K562 (cell line): ENCODE data around the gene EML3. TPM values are rescaled to one million over a fixed set of nuclear protein-coding genes. Genes with fewer than 3 reads are reported as not detected.

Source experiments
- C11orf30 ChIP-seq: fragments of 450-650 bp; IDR thresholded peaks from 2 replicates; pipeline ENCODE4 v1.6.1; 2016; ENCODE audit warnings: low read depth, mild to moderate bottlenecking
- CHCHD3 ChIP-seq: fragments of 250-450 bp; sonication (Bioruptor Pico); IDR thresholded peaks from 2 replicates; pipeline ENCODE4 v2.1.2; 2022; ENCODE audit warnings: mild to moderate bottlenecking
- DNMT1 ChIP-seq: fragments of 450-650 bp; IDR thresholded peaks from 2 replicates; pipeline ENCODE4 v1.6.1; 2016; ENCODE audit warnings: antibody characterized with exemption, mild to moderate bottlenecking
- FIP1L1 ChIP-seq: fragments of 200-400 bp; formaldehyde crosslinking; IDR thresholded peaks from 2 replicates; pipeline ENCODE4 v1.6.1; 2018; ENCODE audit warnings: mild to moderate bottlenecking, low read depth, low read length; ENCODE audit not compliant: poor library complexity, severe bottlenecking
- FOS ChIP-seq: IDR thresholded peaks from 3 replicates; pipeline ENCODE4 v1.6.1; 2011; ENCODE audit not compliant: insufficient read length; ENCODE audit errors: extremely low read depth
- FUS ChIP-seq: fragments of 200-400 bp; formaldehyde crosslinking; optimal IDR thresholded peaks from 2 replicates; pipeline ENCODE3; 2017; ENCODE audit warnings: low read depth, low read length
- HIVEP1 ChIP-seq: fragments of 250-450 bp; sonication (Bioruptor Pico); IDR thresholded peaks from 2 replicates; pipeline ENCODE4 v1.4.0; 2020; ENCODE audit warnings: mild to moderate bottlenecking
- KDM5B ChIP-seq: fragments of 200-600 bp; sonication (generic); IDR thresholded peaks from 2 replicates; pipeline ENCODE4 v1.6.1; 2012; ENCODE audit warnings: low read depth, mild to moderate bottlenecking, moderate library complexity, low read length, control low read depth, inconsistent platforms; ENCODE audit not compliant: insufficient replicate concordance
- LCOR ChIP-seq: sonication (generic); formaldehyde crosslinking; IDR thresholded peaks from 2 replicates; pipeline ENCODE4 v1.8.0; 2022; ENCODE audit warnings: mild to moderate bottlenecking, missing genetic modification reagents
- LEF1 ChIP-seq: fragments of 450-650 bp; IDR thresholded peaks from 2 replicates; pipeline ENCODE4 v1.6.1; 2016; ENCODE audit warnings: mild to moderate bottlenecking
- MBD2 ChIP-seq: sonication (generic); IDR thresholded peaks from 2 replicates; pipeline ENCODE4 v1.6.1; 2016; ENCODE audit warnings: low read depth, borderline replicate concordance
- MNT ChIP-seq, 2 experiments: fragments of 450-650 bp; conservative IDR thresholded peaks; 2 replicates each; pipeline ENCODE4 v1.6.1; 2017; ENCODE audit warnings: mild to moderate bottlenecking in 2 of 2, moderate library complexity in 2 of 2
- POLR2AphosphoS5 ChIP-seq: IDR thresholded peaks from 2 replicates; pipeline ENCODE4 v1.6.1; 2011; ENCODE audit warnings: mild to moderate bottlenecking, low read depth, low read length, moderate library complexity; ENCODE audit not compliant: control insufficient read depth, insufficient read depth
- REST ChIP-seq, 2 experiments: fragments of 450-650 bp; formaldehyde crosslinking in 1 of 2; IDR thresholded peaks; 2 replicates each; pipeline versions ENCODE4 v1.4.0 to v1.6.1; 2014 to 2020; ENCODE audit warnings: mild to moderate bottlenecking in 2 of 2, borderline replicate concordance in 1 of 2, low read depth in 1 of 2
- U2AF1 ChIP-seq: fragments of 200-400 bp; formaldehyde crosslinking; optimal IDR thresholded peaks from 2 replicates; pipeline ENCODE3; 2017; ENCODE audit warnings: mild to moderate bottlenecking, low read depth, low read length, moderate library complexity
- ZBTB8A ChIP-seq: fragments of 450-650 bp; IDR thresholded peaks from 2 replicates; pipeline ENCODE4 v1.6.1; 2018; ENCODE audit warnings: mild to moderate bottlenecking, moderate library complexity; ENCODE audit not compliant: partially characterized antibody
- ZNF511 ChIP-seq: sonication (generic); formaldehyde crosslinking; IDR thresholded peaks from 2 replicates; pipeline ENCODE4 v1.8.0; 2022; ENCODE audit warnings: mild to moderate bottlenecking, missing genetic modification reagents
- polyA plus RNA-seq, 8 experiments: library from polyadenylated mRNA; depleted of rRNA in 4 of 8; stranded (reverse) in 5 of 8; unstranded in 3 of 8; fragments of >200 nt; fragmentation: Nextera tagmentation in 2 of 8; fragmentation: Illumina TruSeq in 1 of 8; extraction: Ambion mirVana in 2 of 8; extraction: Trizol in 1 of 8; gene quantifications; 2 replicates each; pipeline versions ENCODE4 v1.2.1 to v1.2.3, GENCODE V29; 2011 to 2014; ENCODE audit warnings: inconsistent platforms in 1 of 8, missing spikeins in 1 of 8
- total RNA-seq, 7 experiments: library from RNA; depleted of rRNA in 6 of 7; stranded (reverse); fragments of >200 nt in 6 of 7; fragmentation: Illumina TruSeq in 2 of 7; extraction: Trizol in 2 of 7; gene quantifications; 2 replicates each; pipeline versions ENCODE4 v1.2.1 to v1.2.3, GENCODE V29; 2011 to 2021; ENCODE audit warnings: low replicate concordance in 1 of 7

The EML3 gene
- total and polyA plus RNA-seq, 9 of the 15 experiments (the other 6 are each of a cell fraction or from before 2014, with no cell fraction given): 0.32 to 90.5 (median 26.4) TPM

- no peak; a peak in 1 of 4 replicates for TF ChIP-seq MNT (conservative IDR thresholded peaks at IDR 0.05)
- no peak for TF ChIP-seq FOS
- no peak for TF ChIP-seq HIVEP1 (CRISPR knock-in tag)
- TF ChIP-seq FIP1L1: peak; percentile 71
- peak; percentile 80 for TF ChIP-seq U2AF1
- TF ChIP-seq C11orf30: no peak
- 0 out of 2 replicates have a peak, but pooled peaks have one; percentile 21 for TF ChIP-seq CHCHD3 (CRISPR knock-in tag)
- TF ChIP-seq KDM5B: no peak
- no peak for TF ChIP-seq ZBTB8A
- TF ChIP-seq LEF1: no peak
- no peak for TF ChIP-seq REST (IDR thresholded peaks at IDR 0.05; ENCODE audit: borderline replicate concordance)
- TF ChIP-seq REST (CRISPR knock-in tag; IDR thresholded peaks at IDR 0.05; ENCODE audit: low read depth): 0 out of 2 replicates have a peak, but pooled peaks have one; percentile 25
- TF ChIP-seq LCOR (CRISPR knock-in tag): peak; percentile 85
- TF ChIP-seq ZNF511: 0 out of 2 replicates have a peak, but pooled peaks have one; percentile 69
- TF ChIP-seq DNMT1: no peak
- peak; percentile 67 for TF ChIP-seq POLR2AphosphoS5
- TF ChIP-seq MBD2: 0 out of 2 replicates have a peak, but pooled peaks have one; percentile 22
- peak; percentile 59 for TF ChIP-seq FUS
These were observed 11.0 kb downstream of the EML3 start, which contains the start of gene MTA2 (continued) for GRCh38 chr11:62601372-62602140.
